ENCODE data around the gene TBC1D4.
"Not testable (repeated sequence)": the region's sequence is repeated elsewhere in the genome, so short reads cannot be mapped to it uniquely, and the experiment has no call there.

Gene TBC1D4

DNA sequence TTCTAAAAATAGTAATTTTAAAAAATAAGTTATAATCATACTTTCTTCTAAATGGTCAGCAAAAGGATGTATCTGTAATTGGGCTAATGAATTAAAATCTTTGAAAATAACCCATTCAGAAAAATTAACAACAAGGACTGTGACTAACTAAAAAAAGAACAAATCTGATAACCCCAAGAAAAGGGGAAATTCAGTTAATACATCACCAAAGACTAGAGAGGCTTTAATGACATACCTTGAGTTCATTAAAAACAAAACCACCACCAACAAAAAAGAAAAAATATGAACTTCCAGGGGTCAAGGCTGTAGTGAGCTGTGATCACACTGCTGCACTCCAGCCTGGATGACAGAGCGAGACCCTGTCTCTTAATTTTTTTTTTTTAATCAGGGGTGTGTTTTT, 121.8 kb downstream of the TBC1D4 start:
- Mint-ChIP-seq H3K36me3 (no peaks in the 10 kb centered on the region), H3K27ac (no peak overlapping the region), H3K4me3 (no peak overlapping the region), H3K4me1 (ENCODE audit: low read depth) (peaks cover 25% of the 10 kb centered on the region), H3K27me3 (no peaks in the 10 kb centered on the region), H3K9me3 (ENCODE audit: low read depth) (no peaks in the 10 kb centered on the region)

DNA sequence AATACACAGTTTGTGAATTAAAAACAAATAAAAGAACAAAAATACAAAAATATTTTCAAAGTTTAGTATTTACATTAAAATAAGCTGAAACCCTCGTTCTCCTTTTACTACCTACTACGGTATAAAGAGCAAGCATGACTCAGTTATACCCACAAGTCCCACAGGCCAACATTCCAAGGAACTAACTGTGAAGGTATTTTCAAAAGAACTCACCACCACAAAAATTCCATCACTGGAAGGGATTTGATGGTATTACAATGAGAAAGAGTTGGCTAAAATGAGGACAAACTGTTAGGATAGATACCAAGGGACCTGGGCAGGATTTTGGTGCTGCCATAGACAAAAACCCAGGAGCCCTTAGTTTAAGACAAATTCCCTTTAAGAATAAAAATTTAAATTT, 122.7 kb downstream of the TBC1D4 start:
- H3K27me3 Mint-ChIP-seq: no peaks in the 10 kb centered on the region
- H3K4me3 Mint-ChIP-seq: no peak overlapping the region
- H3K36me3 Mint-ChIP-seq: no peaks in the 10 kb centered on the region
- H3K4me1 Mint-ChIP-seq (ENCODE audit: low read depth): peaks cover 20% of the 10 kb centered on the region
- H3K9me3 Mint-ChIP-seq (ENCODE audit: low read depth): no peaks in the 10 kb centered on the region
- H3K27ac Mint-ChIP-seq: no peak overlapping the region

DNA sequence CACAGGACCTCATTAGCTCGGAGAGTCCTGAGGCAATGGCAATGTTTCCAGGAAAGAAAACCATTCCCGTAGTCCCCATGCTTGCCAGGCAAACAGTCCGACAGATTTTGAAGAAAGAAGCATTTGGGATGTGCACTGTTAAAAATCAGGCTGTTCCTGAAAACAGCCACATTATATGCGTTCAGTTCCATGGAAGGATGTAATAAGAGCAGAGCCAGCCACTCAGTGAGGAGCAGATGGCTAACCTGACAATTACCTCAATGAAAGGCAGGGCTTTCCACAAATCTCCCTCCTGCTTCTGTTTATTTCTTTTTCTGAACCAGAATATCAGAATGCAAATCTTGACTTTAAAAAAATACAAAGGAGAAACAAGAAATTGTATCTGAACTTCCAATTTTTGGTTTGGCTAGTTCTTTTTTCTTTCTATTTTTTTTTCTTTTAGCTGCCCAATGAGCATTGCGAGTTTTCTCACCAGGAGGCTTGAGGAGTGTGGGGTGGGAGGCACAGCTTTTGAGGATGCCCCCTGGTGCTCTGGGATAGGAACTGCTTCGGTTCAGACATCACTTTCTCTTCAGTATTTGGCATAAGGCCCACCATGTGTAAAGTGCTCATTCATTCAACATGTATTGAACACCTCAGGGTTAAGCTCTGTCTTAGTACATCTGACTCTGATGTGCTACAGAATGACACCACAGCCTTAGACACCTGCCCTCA, 124.2 kb downstream of the TBC1D4 start:
- Mint-ChIP-seq H3K36me3 (no peaks in the 10 kb centered on the region), H3K27ac (no peak overlapping the region), H3K4me3 (no peak overlapping the region), H3K27me3 (no peaks in the 10 kb centered on the region), H3K9me3 (ENCODE audit: low read depth) (no peaks in the 10 kb centered on the region), H3K4me1 (ENCODE audit: low read depth) (peaks cover 6% of the 10 kb centered on the region)

DNA sequence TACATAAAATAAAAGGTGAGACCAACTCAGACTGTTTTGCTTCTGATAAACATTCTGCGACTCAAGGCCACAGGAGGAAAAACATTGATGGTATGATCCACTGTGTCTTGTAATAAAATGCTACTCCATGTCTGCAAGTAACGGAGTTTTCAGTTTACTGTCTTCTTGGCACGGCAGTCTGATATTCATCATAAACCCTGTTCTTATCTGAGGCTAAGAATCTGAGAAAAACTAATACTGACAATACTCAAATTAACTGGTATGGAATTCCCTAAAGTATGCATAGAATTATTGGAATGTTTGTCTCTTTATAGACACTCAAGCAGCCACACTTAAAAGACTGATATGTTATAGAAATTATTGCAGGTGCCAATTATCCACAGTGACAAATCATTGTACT, 125.5 kb downstream of the TBC1D4 start:
- no peak overlapping the region for H3K4me3 Mint-ChIP-seq
- H3K27ac Mint-ChIP-seq: no peak overlapping the region
- H3K9me3 Mint-ChIP-seq (ENCODE audit: low read depth): no peaks in the 10 kb centered on the region
- peaks cover 6% of the 10 kb centered on the region for H3K4me1 Mint-ChIP-seq (ENCODE audit: low read depth)
- H3K36me3 Mint-ChIP-seq: no peaks in the 10 kb centered on the region
- no peaks in the 10 kb centered on the region for H3K27me3 Mint-ChIP-seq

GRCh38 chr13:75355609-75356008, 126.4 kb downstream of the TBC1D4 start:
- Mint-ChIP-seq H3K36me3 (no peaks in the 10 kb centered on the region), H3K4me3 (no peak overlapping the region), H3K9me3 (ENCODE audit: low read depth) (no peaks in the 10 kb centered on the region), H3K4me1 (ENCODE audit: low read depth) (peaks cover 6% of the 10 kb centered on the region), H3K27ac (no peak overlapping the region), H3K27me3 (no peaks in the 10 kb centered on the region)

- Mint-ChIP-seq H3K27me3 (no peaks in the 10 kb centered on the region), H3K36me3 (no peaks in the 10 kb centered on the region), H3K4me1 (ENCODE audit: low read depth) (peaks cover 4% of the 10 kb centered on the region), H3K9me3 (ENCODE audit: low read depth) (no peaks in the 10 kb centered on the region), H3K4me3 (no peak overlapping the region), H3K27ac (no peak overlapping the region)
Measured at GRCh38 chr13:75353781-75354193, 128.2 kb downstream of the TBC1D4 start.

DNA sequence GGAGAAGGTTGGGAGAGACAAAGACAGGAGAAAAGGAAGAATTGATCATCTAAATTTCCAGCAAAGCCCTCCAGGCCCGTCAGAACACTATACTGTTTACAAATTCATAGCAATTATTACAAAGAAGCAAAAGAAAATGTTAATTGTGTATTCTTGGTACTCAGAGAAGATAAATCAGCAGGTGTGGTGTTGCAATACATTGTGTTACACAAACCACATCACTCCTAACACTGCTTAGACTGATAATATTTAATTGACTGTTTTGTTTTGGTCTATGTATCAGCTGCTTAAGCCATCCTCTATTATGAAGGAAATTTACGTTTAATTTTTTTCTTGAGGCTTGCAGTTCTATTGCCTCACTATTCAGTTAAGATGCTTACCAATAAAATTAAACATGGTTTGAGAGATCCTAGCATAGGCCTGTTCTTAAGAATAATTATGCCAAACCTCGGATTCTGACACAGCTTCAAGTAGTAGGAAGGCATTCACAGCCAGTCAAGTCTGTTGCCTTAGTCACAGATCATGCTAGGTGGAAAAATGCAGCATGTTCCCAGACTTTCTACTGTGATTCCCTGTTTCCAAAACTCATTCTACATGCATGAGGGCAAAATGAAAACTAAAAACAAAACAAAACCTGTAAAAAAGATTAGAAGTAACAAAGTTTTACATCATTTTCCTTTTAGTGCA, 129.2 kb downstream of the TBC1D4 start:
- Mint-ChIP-seq H3K4me3 (no peak overlapping the region), H3K36me3 (no peaks in the 10 kb centered on the region), H3K4me1 (ENCODE audit: low read depth) (peaks cover 1% of the 10 kb centered on the region), H3K27me3 (no peaks in the 10 kb centered on the region), H3K9me3 (ENCODE audit: low read depth) (no peaks in the 10 kb centered on the region), H3K27ac (no peak overlapping the region)

GRCh38 chr13:75351538-75351937, 130.4 kb downstream of the TBC1D4 start:
- not testable (repeated sequence) for H3K9me3 Mint-ChIP-seq (ENCODE audit: low read depth); H3K27ac Mint-ChIP-seq; H3K4me3 Mint-ChIP-seq; H3K36me3 Mint-ChIP-seq; H3K4me1 Mint-ChIP-seq (ENCODE audit: low read depth); H3K27me3 Mint-ChIP-seq

- Mint-ChIP-seq H3K36me3 (no peaks in the 10 kb centered on the region), H3K4me1 (ENCODE audit: low read depth) (no peaks in the 10 kb centered on the region), H3K9me3 (ENCODE audit: low read depth) (no peaks in the 10 kb centered on the region), H3K4me3 (no peak overlapping the region), H3K27ac (no peak overlapping the region), H3K27me3 (no peaks in the 10 kb centered on the region)
Measured at GRCh38 chr13:75347925-75348324, 134.0 kb downstream of the TBC1D4 start.

DNA sequence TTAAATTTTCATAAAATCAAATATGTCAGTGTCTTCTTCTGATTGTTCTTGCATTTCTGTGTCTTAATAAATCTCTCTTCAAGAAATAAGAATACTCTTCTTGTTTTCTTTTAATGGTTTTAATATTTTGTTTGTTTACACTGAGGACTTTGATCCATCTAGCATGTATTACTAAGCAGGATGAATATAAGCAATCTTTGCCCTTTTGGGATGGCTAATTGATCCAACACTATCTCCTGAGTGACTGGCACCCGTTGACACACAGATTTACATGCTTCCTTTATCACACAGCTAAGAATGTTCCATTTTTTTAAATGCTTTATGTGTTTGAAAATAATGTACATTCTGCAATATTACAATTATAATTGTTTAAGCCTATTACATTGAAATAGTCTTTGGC, 134.5 kb downstream of the TBC1D4 start:
- Mint-ChIP-seq H3K4me1 (ENCODE audit: low read depth) (no peaks in the 10 kb centered on the region), H3K9me3 (ENCODE audit: low read depth) (no peaks in the 10 kb centered on the region), H3K27ac (no peak overlapping the region), H3K27me3 (no peaks in the 10 kb centered on the region), H3K36me3 (no peaks in the 10 kb centered on the region), H3K4me3 (no peak overlapping the region)

DNA sequence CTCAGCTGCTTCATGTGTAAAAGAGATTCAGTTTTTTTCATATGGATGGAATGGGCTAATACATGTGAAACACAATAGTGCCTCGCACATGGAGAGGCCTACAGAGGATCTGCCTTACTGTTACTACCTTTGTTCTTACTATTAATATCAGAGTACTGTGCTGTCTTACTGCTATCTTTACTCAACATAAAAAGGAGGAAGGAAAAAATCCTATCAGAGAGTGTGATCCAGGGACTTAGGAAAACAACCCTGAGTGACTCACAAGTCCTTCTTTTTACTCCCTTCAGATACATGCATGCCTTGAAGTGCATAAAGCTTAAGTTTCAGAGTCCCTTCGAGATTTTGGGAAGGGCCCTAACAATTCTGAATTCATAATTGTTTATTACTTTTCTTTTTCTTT, 136.8 kb downstream of the TBC1D4 start:
- no peak overlapping the region for H3K4me3 Mint-ChIP-seq
- H3K27me3 Mint-ChIP-seq: no peaks in the 10 kb centered on the region
- no peaks in the 10 kb centered on the region for H3K9me3 Mint-ChIP-seq (ENCODE audit: low read depth)
- no peak overlapping the region for H3K27ac Mint-ChIP-seq
- H3K4me1 Mint-ChIP-seq (ENCODE audit: low read depth): no peaks in the 10 kb centered on the region
- H3K36me3 Mint-ChIP-seq: no peaks in the 10 kb centered on the region

DNA sequence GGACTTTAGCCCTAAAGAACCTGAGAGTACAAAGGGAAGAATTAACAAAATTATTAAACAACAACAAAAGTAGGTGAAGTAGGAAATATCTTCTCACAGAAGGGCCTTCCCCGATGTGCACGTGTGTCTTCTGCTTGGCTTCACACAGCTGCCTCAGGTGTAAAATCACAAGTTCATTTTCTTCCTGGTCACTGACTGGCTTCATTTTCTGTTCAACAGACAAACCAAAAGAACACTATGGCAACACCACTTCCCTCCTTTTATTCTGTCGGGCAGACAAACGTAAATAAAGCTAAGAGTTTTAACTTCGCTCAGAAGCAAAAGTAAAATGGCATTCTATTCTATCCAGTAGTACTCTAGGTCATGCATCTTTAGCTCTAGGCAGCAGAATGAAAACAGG, 140.9 kb downstream of the TBC1D4 start:
- Mint-ChIP-seq H3K36me3 (peaks cover 10% of the 10 kb centered on the region), H3K27me3 (no peaks in the 10 kb centered on the region), H3K4me3 (no peak overlapping the region), H3K4me1 (ENCODE audit: low read depth) (peaks cover 3% of the 10 kb centered on the region), H3K27ac (no peak overlapping the region), H3K9me3 (ENCODE audit: low read depth) (no peaks in the 10 kb centered on the region)

DNA sequence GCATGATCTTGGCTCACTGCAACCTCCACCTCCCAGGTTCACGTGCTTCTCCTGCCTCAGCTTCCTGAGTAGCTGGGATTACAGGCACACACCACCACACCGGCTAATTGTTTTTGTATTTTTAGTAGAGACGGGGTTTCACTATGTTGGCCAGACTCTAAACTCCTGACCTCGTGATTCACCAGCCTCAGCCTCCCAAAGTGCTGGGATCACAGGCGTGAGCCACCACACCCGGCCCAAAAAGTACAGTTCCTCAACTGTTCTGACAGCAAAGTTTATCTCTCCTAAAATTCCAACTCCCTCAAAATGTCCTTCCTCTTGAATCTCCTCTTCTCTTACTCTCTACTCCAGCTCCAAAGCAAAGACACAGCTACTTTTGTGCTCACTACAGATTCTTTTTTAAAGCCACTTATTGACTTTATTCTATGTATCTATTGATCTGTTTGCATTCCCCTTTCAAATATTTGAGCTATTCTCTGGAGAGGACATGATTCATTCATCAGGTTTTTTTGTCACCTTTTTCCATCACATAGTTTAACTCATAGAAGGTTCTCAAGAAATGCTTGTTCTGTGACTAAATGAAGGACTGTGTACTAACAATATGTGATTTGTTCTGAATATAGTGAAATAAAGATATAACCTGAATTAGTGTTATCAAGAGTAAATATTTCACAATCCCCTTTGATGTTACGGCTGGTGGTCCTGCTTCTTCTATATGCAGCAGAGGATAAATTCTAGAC, 142.2 kb downstream of the TBC1D4 start:
- H3K27ac Mint-ChIP-seq: no peak overlapping the region
- H3K36me3 Mint-ChIP-seq: peaks cover 10% of the 10 kb centered on the region
- no peak overlapping the region for H3K4me3 Mint-ChIP-seq
- peaks cover 3% of the 10 kb centered on the region for H3K4me1 Mint-ChIP-seq (ENCODE audit: low read depth)
- H3K27me3 Mint-ChIP-seq: no peaks in the 10 kb centered on the region
- no peaks in the 10 kb centered on the region for H3K9me3 Mint-ChIP-seq (ENCODE audit: low read depth)

GRCh38 chr13:75334634-75335447, 147.1 kb downstream of the TBC1D4 start:
- Mint-ChIP-seq H3K9me3 (ENCODE audit: low read depth) (no peaks in the 10 kb centered on the region), H3K4me3 (no peak overlapping the region), H3K4me1 (ENCODE audit: low read depth) (peaks cover under 1% of the 10 kb centered on the region), H3K27me3 (no peaks in the 10 kb centered on the region), H3K27ac (no peak overlapping the region), H3K36me3 (peaks cover 10% of the 10 kb centered on the region)

GRCh38 chr13:75333103-75333502, 148.9 kb downstream of the TBC1D4 start:
- Mint-ChIP-seq H3K9me3 (ENCODE audit: low read depth) (no peaks in the 10 kb centered on the region), H3K36me3 (peaks cover 6% of the 10 kb centered on the region), H3K27me3 (no peaks in the 10 kb centered on the region), H3K4me1 (ENCODE audit: low read depth) (no peaks in the 10 kb centered on the region), H3K4me3 (no peak overlapping the region), H3K27ac (no peak overlapping the region)
